ENCODE data around the gene SPRR5.

Gene SPRR5

GRCh38 chr1:152983234-152983633 is 36.2 kb downstream of the SPRR5 start:
- no peak for DNase-seq (ENCODE audit: low read depth, low spot score)

GRCh38 chr1:152983743-152984142 is 36.7 kb downstream of the SPRR5 start, which contains the start of gene SPRR1A:
Gene SPRR1A (plus strand): TSS chr1:152984081. CDS start chr1:152985231, 1,150 bp downstream.
- DNase-seq (ENCODE audit: low read depth, low spot score), result no peak

- no peak for DNase-seq (ENCODE audit: low read depth, low spot score)
These were observed 39.6 kb downstream of the SPRR5 start for GRCh38 chr1:152986578-152986977.

- DNase-seq (ENCODE audit: low read depth, low spot score), result no peak
These were observed 46.2 kb downstream of the SPRR5 start for GRCh38 chr1:152993186-152993585.

- DNase-seq (ENCODE audit: low read depth, low spot score), result no peak
These were observed 48.8 kb downstream of the SPRR5 start for GRCh38 chr1:152995842-152996241.

GRCh38 chr1:152996633-152997400 is 49.8 kb downstream of the SPRR5 start:
- DNase-seq (ENCODE audit: low read depth, low spot score), result no peak

- no peak for DNase-seq (ENCODE audit: low read depth, low spot score)
These were observed 50.9 kb downstream of the SPRR5 start for GRCh38 chr1:152997901-152998300.

- no peak for DNase-seq (ENCODE audit: low read depth, low spot score)
These were observed 51.5 kb downstream of the SPRR5 start for GRCh38 chr1:152998476-152998875.
